Skeletal muscle cell (primary cell): ENCODE results near the gene CAMK2A.
A peak's percentile ranks its signal among the peaks of the same experiment; 100 is the strongest.

Experiments used
- DNase-seq: peaks from one replicate; pipeline ENCODE4 v3.0.0-alpha.2; 2010; ENCODE audit warnings: low read depth
- H3K4me3 ChIP-seq: 2 replicates; pipeline ENCODE4 v1.5.1; 2011; ENCODE audit warnings: low read depth, mild to moderate bottlenecking, control low read depth, low read length, moderate library complexity

The CAMK2A gene

GRCh38 chr5:150286820-150287219 is 2.8 kb downstream of the CAMK2A start:
- DNase-seq = no peak

DNA sequence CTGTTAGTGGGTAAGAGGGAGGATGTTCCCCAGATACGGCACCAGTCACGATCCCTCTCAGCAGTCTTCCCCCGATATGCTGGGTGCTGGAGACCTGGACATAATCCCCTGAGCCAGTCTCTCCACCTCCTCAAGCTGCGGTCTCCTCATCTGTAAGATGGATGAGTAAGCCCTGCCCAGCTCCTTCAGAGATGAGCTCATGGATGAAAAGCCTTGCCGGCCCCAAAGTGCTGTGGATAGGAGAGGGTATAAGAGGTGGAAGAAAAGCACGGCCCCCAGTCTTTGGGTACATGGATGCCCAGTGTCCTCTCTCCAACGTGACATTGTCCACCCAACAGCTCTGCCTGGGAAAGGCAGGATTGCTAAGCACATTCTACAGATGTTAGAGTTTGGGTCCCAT is 4.5 kb downstream of the CAMK2A start:
- no peak overlapping the region for H3K4me3 ChIP-seq
- no peak for DNase-seq

More at GRCh38 chr5:150286820-150287219, 2.8 kb downstream of the CAMK2A start:
- H3K4me3 ChIP-seq = no peak overlapping the region

GRCh38 chr5:150284311-150284710 is 5.3 kb downstream of the CAMK2A start:
- DNase-seq = no peak

DNA sequence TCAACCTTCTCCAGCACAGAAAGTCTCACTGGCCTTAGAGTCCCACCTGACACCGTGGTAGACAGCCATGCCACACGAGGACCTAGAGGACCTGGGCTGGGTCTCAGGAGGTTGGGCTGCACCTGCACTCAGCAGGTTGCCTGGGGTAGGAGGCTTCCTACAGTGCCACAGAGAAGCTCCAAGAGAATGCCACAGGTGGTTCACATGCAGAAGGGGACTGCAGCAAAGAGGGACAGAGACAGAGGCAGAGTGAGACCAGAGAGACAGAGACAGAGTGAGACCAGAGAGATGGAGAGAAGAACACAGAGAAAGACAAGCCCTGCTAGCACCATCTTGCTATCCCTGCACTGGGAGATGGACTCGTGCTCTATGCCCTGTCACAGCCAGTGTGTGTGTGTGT is 5.7 kb downstream of the CAMK2A start:
- no peak for DNase-seq
- no peak overlapping the region for H3K4me3 ChIP-seq

More at GRCh38 chr5:150284311-150284710, 5.3 kb downstream of the CAMK2A start:
- H3K4me3 ChIP-seq = no peak overlapping the region

DNA sequence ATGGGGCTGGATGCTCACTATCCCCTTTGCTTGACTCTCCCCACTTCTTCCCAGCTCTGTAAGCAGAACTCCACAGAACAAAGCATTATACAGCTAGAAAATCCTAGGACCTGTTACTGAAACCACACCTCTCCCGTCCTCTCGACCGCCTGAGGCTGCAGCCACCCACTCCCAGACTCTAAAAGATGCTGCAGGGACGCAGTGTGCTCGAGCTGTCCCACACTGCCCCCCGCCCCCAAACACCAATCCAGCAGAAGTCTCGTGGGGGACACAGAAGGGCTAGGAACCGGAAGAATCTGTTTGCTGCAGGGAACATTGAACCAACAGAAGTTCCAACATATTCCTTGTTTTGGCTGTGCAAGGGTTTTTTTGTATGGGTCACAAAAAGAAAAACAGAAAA is 7.6 kb downstream of the CAMK2A start:
- H3K4me3 ChIP-seq = no peak overlapping the region
- no peak for DNase-seq

- no peak overlapping the region for H3K4me3 ChIP-seq
- DNase-seq = no peak
Measured at GRCh38 chr5:150279330-150280020, 10.1 kb downstream of the CAMK2A start.

GRCh38 chr5:150278916-150279315 is 10.7 kb downstream of the CAMK2A start:
- DNase-seq = peak; percentile 56
- no peak overlapping the region for H3K4me3 ChIP-seq

- DNase-seq = no peak
- H3K4me3 ChIP-seq = no peak overlapping the region
Measured at GRCh38 chr5:150278046-150278730, 11.4 kb downstream of the CAMK2A start.

GRCh38 chr5:150277043-150277442 is 12.5 kb downstream of the CAMK2A start:
- no peak for DNase-seq
- no peak overlapping the region for H3K4me3 ChIP-seq

DNA sequence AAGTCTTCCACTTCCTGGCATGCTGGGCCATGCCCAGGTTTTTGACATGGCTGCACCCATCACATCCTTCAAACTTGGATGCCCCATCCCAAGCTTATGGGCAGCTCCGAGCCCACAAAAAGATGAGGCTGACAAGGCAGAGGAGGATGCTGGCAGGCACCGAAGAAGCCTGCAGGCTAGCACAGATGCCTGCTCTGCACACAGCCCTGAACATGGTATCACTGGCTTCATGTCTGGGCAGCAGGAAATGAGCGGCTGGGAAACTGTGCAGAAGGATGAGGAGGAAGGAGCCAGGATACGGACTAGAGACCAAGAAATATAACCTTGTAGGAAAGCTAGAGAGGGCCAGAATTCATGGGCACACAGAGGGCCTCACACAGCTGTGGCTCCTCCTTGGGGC is 14.8 kb downstream of the CAMK2A start:
- H3K4me3 ChIP-seq = no peak overlapping the region
- no peak for DNase-seq

DNA sequence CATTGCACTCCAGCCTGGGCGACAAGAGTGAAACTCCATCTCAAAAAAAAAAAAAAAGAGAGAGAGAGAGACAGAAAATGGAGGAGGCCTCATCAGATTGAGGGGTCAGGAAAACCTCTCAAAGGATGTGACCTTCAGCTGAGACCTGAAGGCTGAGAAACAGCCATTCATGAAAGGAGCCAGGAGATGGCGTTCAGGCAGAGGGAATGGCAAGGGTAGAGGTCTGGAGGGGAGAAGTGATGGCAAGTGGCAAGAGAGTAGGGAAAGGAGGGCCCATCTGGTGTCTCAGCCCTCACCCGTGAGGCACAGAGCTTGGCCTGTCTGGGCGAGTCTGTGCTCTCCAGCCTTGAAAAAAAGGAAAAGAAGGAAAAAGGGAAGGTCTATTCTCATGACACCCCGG is 17.0 kb downstream of the CAMK2A start:
- no peak overlapping the region for H3K4me3 ChIP-seq
- DNase-seq = no peak

GRCh38 chr5:150271923-150272322 is 17.6 kb downstream of the CAMK2A start:
- H3K4me3 ChIP-seq = no peak overlapping the region
- no peak for DNase-seq

- no peak for DNase-seq
- no peak overlapping the region for H3K4me3 ChIP-seq
Measured at GRCh38 chr5:150271296-150271692, 18.3 kb downstream of the CAMK2A start.

DNA sequence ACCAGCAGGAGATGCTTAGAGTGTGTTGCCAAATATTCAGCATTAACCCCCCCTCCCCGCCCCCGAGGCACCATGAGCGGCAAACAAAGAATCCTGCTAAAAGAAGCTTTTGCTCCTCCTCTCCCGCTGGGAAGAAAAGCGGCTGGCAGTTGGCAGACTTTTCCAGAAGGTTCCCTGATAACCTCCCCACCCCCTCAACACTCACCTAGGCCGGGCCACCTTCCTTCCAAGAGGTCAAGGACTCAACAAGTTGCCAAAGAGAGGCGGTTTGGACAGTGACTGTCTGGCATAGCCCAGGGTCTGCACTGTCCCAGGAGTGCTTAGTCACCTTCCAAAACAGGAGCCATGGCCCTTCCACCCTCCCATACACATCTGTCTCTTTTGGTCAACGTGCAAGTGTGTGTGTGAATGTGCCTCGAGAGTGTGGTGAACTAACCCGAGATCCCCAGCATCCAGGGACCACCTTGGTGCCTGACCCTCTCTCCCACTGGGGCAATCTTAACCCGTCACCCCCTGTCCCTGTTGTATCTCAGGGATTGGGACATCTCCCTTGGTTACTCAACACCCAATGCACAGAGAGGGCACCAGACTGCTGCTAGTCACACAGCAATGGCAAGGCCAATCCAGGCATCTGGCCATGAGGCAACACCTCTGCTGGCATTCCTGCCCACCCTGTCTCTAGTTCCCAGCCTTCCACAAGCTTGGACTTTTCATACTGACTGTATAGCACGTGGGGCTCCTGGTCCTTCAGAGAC is 18.9 kb downstream of the CAMK2A start:
- no peak overlapping the region for H3K4me3 ChIP-seq

DNA sequence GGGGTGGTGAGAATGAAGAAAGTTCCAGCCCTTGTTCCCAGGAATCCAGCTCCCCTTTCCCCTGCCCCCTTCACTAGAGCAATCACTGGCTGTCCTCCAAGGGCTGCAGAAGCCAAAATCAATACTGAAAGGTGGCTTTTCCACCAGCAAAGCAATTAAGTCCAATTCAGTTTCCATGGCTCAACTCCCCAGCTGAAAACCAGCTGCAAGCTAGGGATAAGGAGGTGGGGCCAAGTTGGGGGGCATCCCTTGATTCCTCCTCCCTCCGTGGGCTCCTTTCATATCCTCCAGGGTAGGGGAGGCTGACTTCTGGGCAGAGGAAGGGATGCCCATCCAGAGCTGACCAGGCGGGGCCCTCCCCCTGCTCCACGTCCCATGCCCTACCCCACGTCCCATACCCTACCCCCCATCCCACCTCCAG is 22.7 kb downstream of the CAMK2A start:
- no peak overlapping the region for H3K4me3 ChIP-seq
- no peak for DNase-seq

More for the DNA sequence above, 18.9 kb downstream of the CAMK2A start:
- no peak for DNase-seq

GRCh38 chr5:150265870-150266383 is 23.6 kb downstream of the CAMK2A start:
- DNase-seq = no peak
- no peak overlapping the region for H3K4me3 ChIP-seq

DNA sequence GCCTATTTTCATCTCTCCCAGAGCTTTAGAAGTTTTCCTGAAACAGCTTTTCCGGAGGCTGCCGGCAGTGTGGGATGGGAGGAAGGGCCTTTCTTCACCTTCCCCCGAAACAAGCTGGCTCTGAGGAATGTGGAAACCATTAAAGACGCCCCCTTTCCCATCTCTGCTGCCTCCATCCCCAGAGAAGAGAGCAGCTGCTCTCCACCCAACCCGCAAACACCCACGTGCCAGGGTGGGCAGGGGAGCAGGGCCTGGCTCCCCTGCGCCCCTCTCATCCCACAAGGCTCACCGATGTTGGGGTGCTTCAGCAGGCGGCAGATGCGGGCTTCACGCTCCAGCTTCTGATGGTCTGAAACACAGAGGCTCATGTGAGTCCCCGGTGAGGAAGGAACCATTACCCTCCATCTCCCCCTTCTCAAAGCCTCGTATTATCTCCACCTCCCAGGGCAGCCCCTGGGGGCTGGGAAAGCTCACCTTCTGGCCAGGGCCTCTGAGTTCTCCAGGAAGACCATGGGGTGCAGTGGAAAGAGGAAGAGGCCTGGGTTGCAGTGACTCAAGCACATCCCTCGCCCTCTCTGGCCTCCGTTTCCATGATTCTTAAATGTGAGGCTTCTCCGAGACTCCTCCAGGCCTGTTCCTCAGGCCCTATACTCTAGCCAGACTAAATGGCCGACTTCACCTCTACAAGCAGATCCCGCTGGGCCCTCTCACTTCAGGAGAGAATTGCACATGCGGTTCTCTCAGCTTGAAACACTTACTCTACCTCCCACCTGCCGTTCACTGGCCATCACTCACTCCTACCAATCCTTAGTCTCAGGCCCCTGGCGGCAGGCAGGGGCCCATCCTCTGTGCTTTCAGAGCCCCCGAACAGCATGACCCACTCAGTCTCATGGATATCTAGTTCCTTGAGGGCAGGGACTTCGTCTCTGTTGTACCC is 24.6 kb downstream of the CAMK2A start:
- no peak overlapping the region for H3K4me3 ChIP-seq
- no peak for DNase-seq

DNA sequence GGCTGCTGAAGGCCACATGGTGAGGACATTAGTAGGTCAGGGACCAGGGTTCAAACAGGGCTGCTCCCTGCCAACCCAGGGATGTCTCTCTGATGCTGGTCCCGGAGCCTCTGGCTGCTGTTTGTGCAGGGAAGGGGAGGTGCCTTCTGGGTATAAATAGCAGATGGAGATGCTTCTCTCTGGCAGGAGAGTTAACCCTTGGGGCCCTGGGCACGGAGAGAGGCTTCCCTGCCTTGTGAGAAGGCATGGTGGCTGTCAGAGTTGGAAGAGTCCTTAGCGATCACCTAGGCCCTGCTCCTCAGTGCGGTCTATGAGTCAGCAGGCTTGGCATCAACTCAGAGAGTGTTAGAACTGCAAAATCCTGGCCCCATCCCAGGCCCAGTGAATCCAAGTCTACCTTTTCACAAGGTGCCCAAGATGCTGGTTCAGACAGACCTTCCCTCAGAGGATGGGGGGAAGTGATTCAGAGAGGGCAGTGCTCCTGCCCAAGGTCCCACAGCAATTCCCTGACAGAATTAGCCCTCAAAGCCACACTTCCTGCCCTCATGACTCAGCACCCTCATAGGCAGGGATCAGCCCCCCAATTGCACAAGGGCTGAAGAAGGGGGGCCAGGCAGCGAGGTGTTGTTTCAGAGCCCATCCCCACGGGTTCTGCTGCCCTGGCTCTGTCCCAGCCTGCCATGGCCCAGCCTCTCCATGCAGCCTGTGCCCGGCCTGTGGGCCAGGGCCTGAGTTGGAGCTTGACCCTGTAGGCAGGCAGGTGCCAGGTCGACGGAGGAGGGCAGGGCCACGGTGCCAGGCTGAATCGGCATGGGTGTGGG is 25.6 kb downstream of the CAMK2A start:
- DNase-seq = peak; percentile 66
- no peak overlapping the region for H3K4me3 ChIP-seq
